ENCODE measurements around the gene PPP1R27. TPM values are rescaled to one million over a fixed set of nuclear protein-coding genes. Genes with fewer than 3 reads are reported as not detected.

PPP1R27 gene
- 0.16 TPM for polyA plus RNA-seq (2013, experiment 1 of 2; ENCODE audit: insufficient read length)
- polyA plus RNA-seq (2013, experiment 2 of 2; ENCODE audit: insufficient read length) = 0.24 TPM

- no peak for DNase-seq
These were observed at the start of gene PPP1R27 for GRCh38 chr17:81834831-81835267. TSS of gene PPP1R27 (minus strand) at chr17:81835050. CDS start at chr17:81834953, 97 bp downstream.

- DNase-seq = peak; percentile 33
These were observed 49.7 kb upstream of the PPP1R27 start for GRCh38 chr17:81884520-81884919.

- no peak for DNase-seq
These were observed 44.3 kb upstream of the PPP1R27 start for GRCh38 chr17:81879121-81879520.

- DNase-seq = no peak
These were observed 43.4 kb upstream of the PPP1R27 start for GRCh38 chr17:81878294-81878693.

- DNase-seq = no peak
These were observed 42.7 kb upstream of the PPP1R27 start for GRCh38 chr17:81877569-81877968.

- DNase-seq = peak; percentile 89
These were observed 36.8 kb upstream of the PPP1R27 start for GRCh38 chr17:81871387-81872230.

- DNase-seq = no peak
These were observed 36.1 kb upstream of the PPP1R27 start, which contains the start of gene ARHGDIA for GRCh38 chr17:81870981-81871386. TSS of gene ARHGDIA (minus strand) at chr17:81871337. CDS start at chr17:81869930, 1,407 bp downstream.

GRCh38 chr17:81870131-81870980 is 35.5 kb upstream of the PPP1R27 start:
- DNase-seq = peak; percentile 49

GRCh38 chr17:81869221-81870130 is 34.6 kb upstream of the PPP1R27 start:
- DNase-seq = peak; percentile 44

GRCh38 chr17:81868674-81869220 is 33.9 kb upstream of the PPP1R27 start:
- peak; percentile 91 for DNase-seq

GRCh38 chr17:81867991-81868673 is 33.3 kb upstream of the PPP1R27 start:
- DNase-seq = no peak

- peak; percentile 48 for DNase-seq
These were observed 32.5 kb upstream of the PPP1R27 start for GRCh38 chr17:81867170-81867990.

GRCh38 chr17:81866440-81867169 is 31.8 kb upstream of the PPP1R27 start:
- peak; percentile 13 for DNase-seq

- peak; percentile 17 for DNase-seq
These were observed 31.0 kb upstream of the PPP1R27 start for GRCh38 chr17:81865733-81866439.

- DNase-seq = no peak
These were observed 30.5 kb upstream of the PPP1R27 start for GRCh38 chr17:81865358-81865732.

- no peak for DNase-seq
These were observed 29.3 kb upstream of the PPP1R27 start for GRCh38 chr17:81863833-81864768.

- no peak for DNase-seq
These were observed 28.3 kb upstream of the PPP1R27 start for GRCh38 chr17:81863123-81863675.

Measured in fibroblast of skin of back (primary cell).